ENCODE data around the gene CYTH3.

DNA sequence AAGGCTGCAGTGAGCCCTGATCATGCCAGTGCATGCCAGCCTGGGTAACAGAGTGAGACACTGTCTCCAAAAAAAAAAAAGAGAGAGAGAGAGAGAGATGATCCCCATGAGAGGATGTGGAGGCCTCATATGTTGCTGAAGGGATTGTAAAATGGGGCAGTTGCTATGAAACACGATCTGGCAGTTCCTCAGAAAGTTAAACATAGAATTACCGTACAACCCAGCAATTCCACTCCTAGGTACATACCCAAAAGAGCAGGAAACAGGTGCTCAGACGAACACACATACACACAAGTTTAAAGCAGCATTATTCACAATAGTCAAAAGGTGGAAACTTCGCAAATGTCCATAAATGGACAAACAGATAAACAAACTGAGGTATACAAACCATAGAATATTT is 27.4 kb upstream of the CYTH3 start:
- TF ChIP-seq BHLHE40 (IDR thresholded peaks at IDR 0.05; ENCODE audit: low read depth, low read length) (no peak), CEBPB (IDR thresholded peaks at IDR 0.05) (no peak), ELK1 (IDR thresholded peaks at IDR 0.05; ENCODE audit: low read depth, low read length) (no peak), POLR2A (IDR thresholded peaks at IDR 0.05; ENCODE audit: low read length) (no peak), RAD21 (conservative IDR thresholded peaks at IDR 0.05 in 1 of 2, IDR thresholded peaks at IDR 0.05 in 1 of 2) (no peak)
- TF ChIP-seq, protein P1, sequence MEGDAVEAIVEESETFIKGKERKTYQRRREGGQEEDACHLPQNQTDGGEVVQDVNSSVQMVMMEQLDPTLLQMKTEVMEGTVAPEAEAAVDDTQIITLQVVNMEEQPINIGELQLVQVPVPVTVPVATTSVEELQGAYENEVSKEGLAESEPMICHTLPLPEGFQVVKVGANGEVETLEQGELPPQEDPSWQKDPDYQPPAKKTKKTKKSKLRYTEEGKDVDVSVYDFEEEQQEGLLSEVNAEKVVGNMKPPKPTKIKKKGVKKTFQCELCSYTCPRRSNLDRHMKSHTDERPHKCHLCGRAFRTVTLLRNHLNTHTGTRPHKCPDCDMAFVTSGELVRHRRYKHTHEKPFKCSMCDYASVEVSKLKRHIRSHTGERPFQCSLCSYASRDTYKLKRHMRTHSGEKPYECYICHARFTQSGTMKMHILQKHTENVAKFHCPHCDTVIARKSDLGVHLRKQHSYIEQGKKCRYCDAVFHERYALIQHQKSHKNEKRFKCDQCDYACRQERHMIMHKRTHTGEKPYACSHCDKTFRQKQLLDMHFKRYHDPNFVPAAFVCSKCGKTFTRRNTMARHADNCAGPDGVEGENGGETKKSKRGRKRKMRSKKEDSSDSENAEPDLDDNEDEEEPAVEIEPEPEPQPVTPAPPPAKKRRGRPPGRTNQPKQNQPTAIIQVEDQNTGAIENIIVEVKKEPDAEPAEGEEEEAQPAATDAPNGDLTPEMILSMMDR (IDR thresholded peaks at IDR 0.05), result no peak
- TF ChIP-seq, protein P2, sequence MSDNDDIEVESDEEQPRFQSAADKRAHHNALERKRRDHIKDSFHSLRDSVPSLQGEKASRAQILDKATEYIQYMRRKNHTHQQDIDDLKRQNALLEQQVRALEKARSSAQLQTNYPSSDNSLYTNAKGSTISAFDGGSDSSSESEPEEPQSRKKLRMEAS (IDR thresholded peaks at IDR 0.05), result no peak

Data from A549 (cell line).